Fibroblast of lung (primary cell): ENCODE data around the gene MCOLN1.

Source experiments
- CTCF ChIP-seq, 2 donors: IDR thresholded peaks in 1 of 2; conservative IDR thresholded peaks in 1 of 2; 1 replicate in 1 of 2; 2 replicates in 1 of 2; pipeline ENCODE4 v1.5.1; 2011 to 2012; ENCODE audit warnings: low read length in 2 of 2, control low read depth in 1 of 2, inconsistent platforms in 1 of 2, low read depth in 1 of 2, mild to moderate bottlenecking in 1 of 2
- EZH2 ChIP-seq: IDR thresholded peaks from 2 replicates; pipeline ENCODE4 v1.5.1; 2012; ENCODE audit warnings: low read length, control low read depth, mild to moderate bottlenecking; ENCODE audit errors: missing control alignments

DNA sequence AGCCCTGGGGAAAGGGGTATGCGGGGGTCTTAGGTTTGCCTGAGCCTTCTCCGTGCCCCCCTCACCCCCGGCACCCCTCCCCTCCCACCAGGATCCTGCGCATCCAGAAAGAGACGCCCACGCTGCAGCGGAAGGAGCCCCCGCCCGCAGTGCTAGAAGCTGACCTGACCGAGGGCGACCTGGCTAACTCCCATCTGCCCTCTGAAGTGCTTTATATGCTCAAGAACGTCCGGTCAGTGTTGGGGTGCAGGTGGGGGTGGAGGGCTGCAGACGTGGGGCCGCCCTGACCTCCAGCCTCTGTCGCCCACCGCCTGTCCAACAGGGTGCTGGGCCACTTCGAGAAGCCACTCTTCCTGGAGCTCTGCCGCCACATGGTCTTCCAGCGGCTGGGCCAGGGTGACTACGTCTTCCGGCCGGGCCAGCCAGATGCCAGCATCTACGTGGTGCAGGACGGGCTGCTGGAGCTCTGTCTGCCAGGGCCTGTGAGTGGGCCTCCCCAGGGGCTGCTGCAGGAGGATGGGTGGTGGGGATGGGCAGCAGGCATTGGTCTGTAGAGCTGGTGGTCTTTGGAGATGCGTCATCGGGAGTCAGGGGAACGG, 17.5 kb downstream of the MCOLN1 start:
- TF ChIP-seq CTCF (conservative IDR thresholded peaks at IDR 0.05 in 1 of 2, IDR thresholded peaks at IDR 0.05 in 1 of 2; ENCODE audit: low read depth in 1 of 2, low read length in 2 of 2), result no peak
- TF ChIP-seq EZH2, result no peak
